Measurements from ENCODE around the gene ITGA5. TPM values are rescaled to one million over a fixed set of nuclear protein-coding genes. Genes with fewer than 3 reads are reported as not detected.

ITGA5 gene
- total RNA-seq, 1 donor from 2014 or later = 116 TPM

GRCh38 chr12:54431911-54432814 is 13.1 kb upstream of the ITGA5 start:
- no peak for DNase-seq (ENCODE audit: low read depth)
- no peak for TF ChIP-seq CTCF (conservative IDR thresholded peaks at IDR 0.05; ENCODE audit: low read depth, low read length)
- H3K4me3 ChIP-seq (ENCODE audit: low read depth, low read length) = no peak overlapping the region

GRCh38 chr12:54430471-54431069 is 11.5 kb upstream of the ITGA5 start:
- DNase-seq (ENCODE audit: low read depth) = no peak
- no peak overlapping the region for H3K4me3 ChIP-seq (ENCODE audit: low read depth, low read length)
- no peak for TF ChIP-seq CTCF (conservative IDR thresholded peaks at IDR 0.05; ENCODE audit: low read depth, low read length)

DNA sequence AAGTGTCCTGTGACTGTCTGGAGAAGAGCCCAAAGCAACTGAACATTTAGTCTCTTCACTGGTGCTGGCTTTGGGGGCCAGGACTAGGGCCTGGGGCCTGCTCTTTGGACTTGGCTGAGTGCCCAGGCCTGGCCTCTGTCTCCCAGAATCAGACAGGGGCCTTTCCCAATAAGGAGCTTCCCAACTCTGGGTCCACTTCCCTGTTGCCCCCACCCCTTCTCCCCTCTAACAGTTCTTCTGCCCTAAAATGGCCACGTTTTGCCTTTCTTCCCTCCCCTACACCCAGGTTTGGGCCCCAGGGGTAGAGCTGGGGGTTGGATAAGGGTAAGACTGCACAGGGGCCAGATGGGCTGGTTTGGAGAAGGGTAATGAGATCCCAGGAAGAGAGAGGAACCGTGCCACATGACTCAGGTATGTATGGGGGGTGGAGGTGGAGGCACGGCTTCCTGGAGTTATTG is 10.0 kb upstream of the ITGA5 start:
- DNase-seq (ENCODE audit: low read depth) = no peak
- no peak overlapping the region for H3K4me3 ChIP-seq (ENCODE audit: low read depth, low read length)

DNA sequence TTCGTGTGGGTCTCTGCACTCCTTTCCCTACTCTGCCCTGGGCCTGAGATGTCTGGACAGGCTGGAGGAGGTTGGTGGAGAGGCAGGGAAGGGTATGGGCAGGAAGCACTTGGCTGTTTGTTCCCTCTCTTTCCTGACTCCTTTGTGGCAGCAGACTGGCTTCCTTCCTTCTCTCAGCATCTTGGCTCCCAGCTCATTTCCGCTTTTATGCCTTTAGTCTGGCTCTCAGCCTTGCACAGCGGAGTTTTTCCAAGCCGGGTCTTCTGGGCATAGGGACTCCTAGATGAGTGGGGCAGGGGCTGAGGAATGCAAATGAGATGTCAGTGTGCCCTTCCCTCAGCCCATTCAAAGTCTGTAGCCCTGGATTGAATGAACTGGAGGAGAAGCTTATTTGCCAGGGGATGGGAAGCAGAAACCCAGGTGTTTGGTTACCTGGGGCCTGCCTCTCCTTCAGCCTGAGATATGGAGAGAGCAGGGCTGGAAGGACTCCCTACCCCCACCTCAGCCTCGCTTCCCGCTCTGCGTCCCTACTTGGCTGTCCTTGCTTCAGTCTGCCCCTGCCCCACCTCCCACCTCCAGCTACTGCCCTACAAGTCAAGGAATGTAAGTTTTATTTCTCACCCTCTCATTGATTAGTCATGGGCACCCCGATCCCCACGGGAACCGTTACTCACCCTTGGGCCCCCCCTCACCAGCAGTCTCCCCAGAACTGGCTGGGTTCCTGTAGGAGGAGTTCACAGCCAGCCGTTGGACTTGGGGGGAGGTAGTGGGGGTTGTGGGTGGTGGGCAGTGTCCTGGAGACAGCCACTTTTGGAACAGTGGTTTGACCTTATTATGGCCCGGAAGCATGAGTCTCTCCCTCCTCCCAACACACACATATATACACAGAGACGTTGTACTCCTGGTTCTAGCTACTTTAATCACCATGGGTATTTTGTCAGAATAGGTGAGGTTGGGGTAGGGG is 9.3 kb upstream of the ITGA5 start:
- TF ChIP-seq CTCF (conservative IDR thresholded peaks at IDR 0.05; ENCODE audit: low read depth, low read length) = no peak
- H3K4me3 ChIP-seq (ENCODE audit: low read depth, low read length) = no peak overlapping the region
- no peak for DNase-seq (ENCODE audit: low read depth)

More for the DNA sequence above, 10.0 kb upstream of the ITGA5 start:
- TF ChIP-seq CTCF (conservative IDR thresholded peaks at IDR 0.05; ENCODE audit: low read depth, low read length) = no peak

GRCh38 chr12:54427106-54427505 is 8.0 kb upstream of the ITGA5 start:
- no peak overlapping the region for H3K4me3 ChIP-seq (ENCODE audit: low read depth, low read length)
- TF ChIP-seq CTCF (conservative IDR thresholded peaks at IDR 0.05; ENCODE audit: low read depth, low read length) = no peak
- DNase-seq (ENCODE audit: low read depth) = no peak

- DNase-seq (ENCODE audit: low read depth) = no peak
- no peak for TF ChIP-seq CTCF (conservative IDR thresholded peaks at IDR 0.05; ENCODE audit: low read depth, low read length)
Observed at GRCh38 chr12:54426690-54427089, 7.6 kb upstream of the ITGA5 start.

More at GRCh38 chr12:54426690-54427089, 7.6 kb upstream of the ITGA5 start:
- no peak overlapping the region for H3K4me3 ChIP-seq (ENCODE audit: low read depth, low read length)
